ENCODE data around the gene EHMT1. TPM values are rescaled to one million over a fixed set of nuclear protein-coding genes. Genes with fewer than 3 reads are reported as not detected.

EHMT1 gene
- total RNA-seq, 4 donors from 2014 or later, result 38.6 to 77.8 (median 54.3) TPM

- no peak for DNase-seq
- Histone ChIP-seq H3K9me3 (no peaks in the 10 kb centered on the region), H3K4me1 (no peaks in the 10 kb centered on the region), H3K27me3 (no peaks in the 10 kb centered on the region), H3K36me3 (peaks cover 0 to 53% of the 10 kb centered on the region in 2 donors), H3K4me3 (no peak overlapping the region), H3K27ac (no peak overlapping the region)
- intact Hi-C loops (cut with DNase I; ENCODE audit: low total_unique reads) (no loop called here), in situ Hi-C loops (cut with MboI; ENCODE audit: low sequenced_read_pairs in 4 of 4) (no loop called here)
- no peak for TF ChIP-seq POLR2A (IDR thresholded peaks at IDR 0.05)
- TF ChIP-seq, protein P1, sequence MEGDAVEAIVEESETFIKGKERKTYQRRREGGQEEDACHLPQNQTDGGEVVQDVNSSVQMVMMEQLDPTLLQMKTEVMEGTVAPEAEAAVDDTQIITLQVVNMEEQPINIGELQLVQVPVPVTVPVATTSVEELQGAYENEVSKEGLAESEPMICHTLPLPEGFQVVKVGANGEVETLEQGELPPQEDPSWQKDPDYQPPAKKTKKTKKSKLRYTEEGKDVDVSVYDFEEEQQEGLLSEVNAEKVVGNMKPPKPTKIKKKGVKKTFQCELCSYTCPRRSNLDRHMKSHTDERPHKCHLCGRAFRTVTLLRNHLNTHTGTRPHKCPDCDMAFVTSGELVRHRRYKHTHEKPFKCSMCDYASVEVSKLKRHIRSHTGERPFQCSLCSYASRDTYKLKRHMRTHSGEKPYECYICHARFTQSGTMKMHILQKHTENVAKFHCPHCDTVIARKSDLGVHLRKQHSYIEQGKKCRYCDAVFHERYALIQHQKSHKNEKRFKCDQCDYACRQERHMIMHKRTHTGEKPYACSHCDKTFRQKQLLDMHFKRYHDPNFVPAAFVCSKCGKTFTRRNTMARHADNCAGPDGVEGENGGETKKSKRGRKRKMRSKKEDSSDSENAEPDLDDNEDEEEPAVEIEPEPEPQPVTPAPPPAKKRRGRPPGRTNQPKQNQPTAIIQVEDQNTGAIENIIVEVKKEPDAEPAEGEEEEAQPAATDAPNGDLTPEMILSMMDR (IDR thresholded peaks at IDR 0.05 in 4 of 5, conservative IDR thresholded peaks at IDR 0.05 in 1 of 5), result no peak
- ATAC-seq, result no peak
Measured at GRCh38 chr9:137823986-137824771, 205.4 kb downstream of the EHMT1 start.

DNA sequence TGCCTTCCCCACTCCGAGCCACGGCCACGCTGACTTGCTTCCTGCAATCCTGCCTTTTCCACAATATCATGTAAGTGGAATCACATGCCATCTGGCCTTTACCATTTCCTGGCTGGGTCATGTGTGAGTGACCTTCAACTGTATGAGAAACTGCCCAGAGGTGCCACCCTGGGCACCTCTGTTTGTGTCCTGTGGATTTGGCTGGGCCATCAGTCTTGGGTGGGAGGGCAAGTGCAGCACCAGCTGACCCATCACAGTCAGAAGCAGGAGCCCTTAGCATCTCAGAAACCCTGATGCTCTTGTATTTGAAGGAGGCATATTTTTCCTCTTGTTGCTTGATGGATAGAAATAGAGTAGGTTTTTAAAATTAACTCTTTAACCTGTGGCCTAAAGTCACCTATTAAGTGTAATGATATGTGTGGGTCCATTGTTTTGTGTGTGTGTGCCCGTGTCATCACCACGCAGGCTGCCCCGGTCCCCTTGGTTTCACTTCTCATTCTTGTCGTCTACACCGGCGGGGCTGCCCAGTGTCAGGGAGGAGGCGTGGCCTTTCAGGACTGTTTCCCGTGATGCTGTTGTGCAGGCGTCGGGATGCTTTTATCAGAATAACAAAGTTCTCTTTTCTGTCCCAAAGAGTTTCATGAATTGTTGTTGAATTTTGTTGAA lies 206.7 kb downstream of the EHMT1 start:
- in situ Hi-C loops (cut with MboI; ENCODE audit: low sequenced_read_pairs in 4 of 4), result no loop called here
- H3K36me3 ChIP-seq, result peaks cover 0 to 47% of the 10 kb centered on the region in 2 donors

GRCh38 chr9:137827908-137828526 lies 209.2 kb downstream of the EHMT1 start:
- intact Hi-C loops (cut with DNase I; ENCODE audit: low total_unique reads), result no loop called here
- Histone ChIP-seq H3K27ac (no peak overlapping the region), H3K4me3 (no peak overlapping the region), H3K27me3 (no peaks in the 10 kb centered on the region), H3K4me1 (no peaks in the 10 kb centered on the region), H3K9me3 (no peaks in the 10 kb centered on the region), H3K36me3 (peaks cover 0 to 32% of the 10 kb centered on the region in 2 donors)
- no peak for TF ChIP-seq POLR2A (IDR thresholded peaks at IDR 0.05)
- TF ChIP-seq, protein P1 (IDR thresholded peaks at IDR 0.05 in 4 of 5, conservative IDR thresholded peaks at IDR 0.05 in 1 of 5), result no peak
- DNase-seq (no peak), ATAC-seq (no peak)
- in situ Hi-C loops (cut with MboI; ENCODE audit: low sequenced_read_pairs in 4 of 4), result no loop called here

More for the DNA sequence above, 206.7 kb downstream of the EHMT1 start:
- intact Hi-C loops (cut with DNase I; ENCODE audit: low total_unique reads), result no loop called here
- Histone ChIP-seq H3K27me3 (no peaks in the 10 kb centered on the region), H3K27ac (no peak overlapping the region), H3K4me3 (no peak overlapping the region), H3K9me3 (no peaks in the 10 kb centered on the region), H3K4me1 (no peaks in the 10 kb centered on the region)
- TF ChIP-seq POLR2A (IDR thresholded peaks at IDR 0.05), result no peak
- TF ChIP-seq, protein P1 (IDR thresholded peaks at IDR 0.05 in 4 of 5, conservative IDR thresholded peaks at IDR 0.05 in 1 of 5), result no peak
- no peak for DNase-seq
- ATAC-seq, result no peak

GRCh38 chr9:137828527-137829259 lies 209.9 kb downstream of the EHMT1 start:
- H3K4me1 ChIP-seq, result no peaks in the 10 kb centered on the region
- no peak for TF ChIP-seq POLR2A (IDR thresholded peaks at IDR 0.05)
- TF ChIP-seq, protein P1 (IDR thresholded peaks at IDR 0.05 in 4 of 5, conservative IDR thresholded peaks at IDR 0.05 in 1 of 5), result no peak
- no peak overlapping the region for H3K4me3 ChIP-seq
- in situ Hi-C loops (cut with MboI; ENCODE audit: low sequenced_read_pairs in 4 of 4), result no loop called here
- peaks cover 0 to 38% of the 10 kb centered on the region in 2 donors for H3K36me3 ChIP-seq
- ATAC-seq, result no peak
- H3K27me3 ChIP-seq, result no peaks in the 10 kb centered on the region
- DNase-seq, result no peak
- no peak overlapping the region for H3K27ac ChIP-seq
- intact Hi-C loops (cut with DNase I; ENCODE audit: low total_unique reads), result no loop called here
- no peaks in the 10 kb centered on the region for H3K9me3 ChIP-seq
